GM23248 (cell line): ENCODE measurements around the gene PYGO1.

Experiments used
- EZH2 ChIP-seq: fragments of 200-600 bp; sonication (generic); IDR thresholded peaks from 2 replicates; pipeline ENCODE4 v1.6.1; 2018; ENCODE audit warnings: antibody characterized with exemption, mild to moderate bottlenecking; ENCODE audit not compliant: insufficient read depth, poor library complexity, severe bottlenecking
- EZH2phosphoT487 ChIP-seq: fragments of 200-600 bp; sonication (generic); IDR thresholded peaks from 2 replicates; pipeline ENCODE4 v1.6.1; 2018; ENCODE audit warnings: antibody characterized with exemption, moderate library complexity, mild to moderate bottlenecking, low read depth; ENCODE audit not compliant: insufficient read depth

DNA sequence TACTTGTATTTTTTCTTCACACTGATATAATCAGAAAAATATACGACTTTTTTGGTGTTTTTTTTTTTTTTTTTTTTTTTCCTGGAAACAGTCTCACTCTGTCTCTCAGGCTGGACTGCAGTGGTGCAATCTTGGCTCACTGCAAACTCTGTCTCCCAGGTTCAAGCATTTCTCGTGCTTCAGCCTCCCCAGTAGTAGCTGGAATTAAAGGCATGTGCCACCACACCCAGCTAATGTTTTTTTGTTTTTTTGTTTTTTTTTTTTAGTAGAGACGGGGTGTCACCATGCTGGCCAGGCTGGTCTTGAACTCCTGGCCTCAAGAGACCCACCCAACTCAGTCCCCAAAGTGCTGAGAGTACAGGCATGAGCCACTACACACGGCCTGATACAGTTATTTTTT, 59.3 kb downstream of the PYGO1 start:
- TF ChIP-seq EZH2 (no peak), EZH2phosphoT487 (no peak)
